GM12891 (cell line): ENCODE results near the gene NBPF11.
"Not testable (repeated sequence)": the region's sequence is repeated elsewhere in the genome, so short reads cannot be mapped to it uniquely, and the experiment has no call there.

Experiments
- PAX5 ChIP-seq: IDR thresholded peaks from 2 replicates; pipeline ENCODE4 v1.6.1; 2011; ENCODE audit warnings: low read length, moderate library complexity, mild to moderate bottlenecking; ENCODE audit not compliant: insufficient read depth, severe bottlenecking
- POLR2A ChIP-seq: IDR thresholded peaks from 2 replicates; pipeline ENCODE4 v1.6.1; 2011; ENCODE audit warnings: low read depth, low read length, control low read depth

GRCh38 chr1:148077458-148077857, 74.6 kb downstream of the NBPF11 start:
- TF ChIP-seq POLR2A, PAX5: not testable (repeated sequence)
